HepG2 (cell line): ENCODE results near the gene RGL1. TPM values are rescaled to one million over a fixed set of nuclear protein-coding genes. Genes with fewer than 3 reads are reported as not detected.

Experiments used
- ATAC-seq: fragments of 200-7000 bp; cut with Tn5 transposase; 3 replicates; pipeline ENCODE4 v1.9.1; 2020; ENCODE audit warnings: mild to moderate bottlenecking, moderate library complexity
- BruUV-seq: library from RNA; stranded (reverse); fragments of 400-500 nt; replicated peaks from 2 replicates; lab custom pipeline; 2021; lab: Mats Ljungman, UMichigan
- CTCF ChIA-PET: fragments of 300-600 bp; formaldehyde crosslinking; extraction: SDS; loops from one replicate; lab custom pipeline; 2021; ENCODE audit warnings: low total read pairs, inconsistent platforms, low intra/inter-chr PET ratio; lab: Yijun Ruan, JAX
- POLR2A ChIA-PET: fragments of 350-600 bp; sonication (Branson Sonifier 250); formaldehyde crosslinking; loops from one replicate; lab custom pipeline; 2020; ENCODE audit warnings: antibody characterized with exemption, inconsistent platforms; lab: Yijun Ruan, JAX
- DNase-seq: peaks from one replicate; pipeline ENCODE4 v3.0.0-alpha.2; 2015; ENCODE audit warnings: low spot score
- FAIRE-seq: peaks from 3 replicates; lab custom pipeline; 2011; peaks lifted over from hg19 to GRCh38; lab: Jason Lieb, UNC
- H2AFZ ChIP-seq: one replicate; pipeline ENCODE4 v1.6.1; 2011; ENCODE audit warnings: low read length, inconsistent platforms
- H3K27ac ChIP-seq: fragments of 300-600 bp; 3 replicates; pipeline ENCODE4 v1.8.0; 2011; ENCODE audit warnings: mixed run types, mild to moderate bottlenecking, mixed read lengths, low read length, inconsistent platforms; ENCODE audit not compliant: insufficient read depth; ENCODE audit errors: extremely low read length
- H3K27me3 ChIP-seq, 2 experiments: fragments of 200-600 bp in 1 of 2; 2 replicates in 1 of 2; 3 replicates in 1 of 2; pipeline versions ENCODE4 v1.6.0 to v1.8.0; 2011; ENCODE audit warnings: low read length in 2 of 2, mild to moderate bottlenecking in 2 of 2, moderate library complexity in 2 of 2, inconsistent platforms in 1 of 2; ENCODE audit not compliant: insufficient read depth in 2 of 2, control insufficient read depth in 1 of 2
- H3K36me3 ChIP-seq, 2 experiments: fragments of 200-600 bp in 1 of 2; replicated peaks in 1 of 2; 2 replicates in 1 of 2; 3 replicates in 1 of 2; pipeline versions ENCODE4 v1.5.1 to v1.8.0; 2011; ENCODE audit warnings: low read length in 2 of 2, inconsistent platforms in 1 of 2; ENCODE audit not compliant: insufficient read depth in 2 of 2, control insufficient read depth in 1 of 2
- H3K4me1 ChIP-seq: 2 replicates; pipeline ENCODE4 v1.5.1; 2012; ENCODE audit warnings: low read length, inconsistent platforms; ENCODE audit not compliant: insufficient read depth
- H3K4me2 ChIP-seq: 2 replicates; pipeline ENCODE4 v1.6.0; 2011; ENCODE audit warnings: low read depth, low read length, inconsistent platforms
- H3K4me3 ChIP-seq, 3 experiments: fragments of 200-600 bp in 1 of 3; sonication (generic), shearing (Covaris generic) in 1 of 3; replicated peaks in 1 of 3; 2 replicates each; pipeline ENCODE4 v1.5.1; 2011 to 2016; ENCODE audit warnings: low read length in 3 of 3, inconsistent platforms in 2 of 3, low read depth in 2 of 3, mild to moderate bottlenecking in 2 of 3, control low read depth in 1 of 3, mixed read lengths in 1 of 3; ENCODE audit not compliant: insufficient read depth in 1 of 3
- H3K79me2 ChIP-seq: one replicate; pipeline ENCODE4 v1.6.1; 2011; ENCODE audit warnings: low read length, inconsistent platforms; ENCODE audit not compliant: insufficient read depth
- H3K9ac ChIP-seq: 2 replicates; pipeline ENCODE4 v1.6.0; 2011; ENCODE audit warnings: mild to moderate bottlenecking, low read depth, low read length, inconsistent platforms; ENCODE audit not compliant: insufficient read depth
- H3K9me3 ChIP-seq: 2 replicates; pipeline ENCODE4 v1.5.1; 2012; ENCODE audit warnings: mild to moderate bottlenecking, low read length
- H4K20me1 ChIP-seq: 2 replicates; pipeline ENCODE4 v1.6.0; 2011; ENCODE audit warnings: inconsistent platforms, mild to moderate bottlenecking, low read length, moderate library complexity; ENCODE audit not compliant: insufficient read depth
- ARNT2 ChIP-seq: sonication (generic); formaldehyde crosslinking; IDR thresholded peaks from 2 replicates; pipeline ENCODE4 v1.8.0; 2022; ENCODE audit warnings: mild to moderate bottlenecking, low read depth, missing genetic modification reagents, moderate library complexity
- CBX2 ChIP-seq, 2 experiments: fragments of 200-600 bp in 1 of 2; sonication (generic); formaldehyde crosslinking in 1 of 2; IDR thresholded peaks; 2 replicates each; pipeline versions ENCODE4 v1.7.0 to v1.8.1; 2018 to 2022; ENCODE audit warnings: low read depth in 2 of 2, low read length in 1 of 2, mild to moderate bottlenecking in 1 of 2, missing genetic modification reagents in 1 of 2
- GABPA ChIP-seq, 2 experiments: IDR thresholded peaks; 2 replicates each; pipeline ENCODE4 v1.6.1; 2011 to 2016; ENCODE audit warnings: low read depth in 2 of 2, low read length in 1 of 2, missing biosample characterization in 1 of 2, missing genetic modification characterization in 1 of 2
- HNF4A ChIP-seq: sonication (generic); formaldehyde crosslinking; IDR thresholded peaks from 2 replicates; pipeline ENCODE4 v1.4.0; 2020; ENCODE audit warnings: missing genetic modification reagents
- KDM6A ChIP-seq: IDR thresholded peaks from 2 replicates; pipeline ENCODE4 v1.6.1; 2016; ENCODE audit warnings: low read depth
- KLF15 ChIP-seq: sonication (generic); formaldehyde crosslinking; IDR thresholded peaks from 2 replicates; pipeline ENCODE4 v1.8.1; 2023; ENCODE audit warnings: borderline replicate concordance, mild to moderate bottlenecking, inconsistent platforms, missing genetic modification reagents, mixed read lengths
- NFE2 ChIP-seq: sonication (generic); formaldehyde crosslinking; IDR thresholded peaks from 2 replicates; pipeline ENCODE4 v1.4.0; 2020; ENCODE audit warnings: missing genetic modification reagents
- NR2F6 ChIP-seq, 2 experiments: IDR thresholded peaks; 2 replicates each; pipeline ENCODE4 v1.6.1; 2016; ENCODE audit warnings: antibody characterized with exemption in 1 of 2, mild to moderate bottlenecking in 1 of 2
- RCOR2 ChIP-seq: IDR thresholded peaks from 2 replicates; pipeline ENCODE4 v1.6.1; 2016; ENCODE audit warnings: missing biosample characterization, missing genetic modification reagents
- SMARCE1 ChIP-seq: fragments of 450-650 bp; IDR thresholded peaks from 2 replicates; pipeline ENCODE4 v1.6.1; 2017; ENCODE audit warnings: borderline replicate concordance
- SYNCRIP ChIP-seq: fragments of 200-400 bp; formaldehyde crosslinking; IDR thresholded peaks from 2 replicates; pipeline ENCODE4 v1.6.1; 2018; ENCODE audit warnings: mild to moderate bottlenecking, low read depth, low read length; ENCODE audit not compliant: insufficient read depth
- TFAP4 ChIP-seq: sonication (generic); IDR thresholded peaks from 2 replicates; pipeline ENCODE4 v1.6.1; 2016; ENCODE audit warnings: low read depth, borderline replicate concordance
- TIGD3 ChIP-seq: sonication (generic); formaldehyde crosslinking; IDR thresholded peaks from 2 replicates; pipeline ENCODE4 v1.5.1; 2020; ENCODE audit warnings: mild to moderate bottlenecking, missing genetic modification reagents, borderline replicate concordance
- WIZ ChIP-seq: sonication (generic); formaldehyde crosslinking; IDR thresholded peaks from 2 replicates; pipeline ENCODE4 v1.5.1; 2020; ENCODE audit warnings: mild to moderate bottlenecking, missing genetic modification reagents
- YY1 ChIP-seq: IDR thresholded peaks from 2 replicates; pipeline ENCODE4 v1.6.1; 2011; ENCODE audit warnings: low read length, low read depth, moderate library complexity, mild to moderate bottlenecking; ENCODE audit not compliant: insufficient read depth, insufficient replicate concordance
- ZBTB33 ChIP-seq: sonication (generic); formaldehyde crosslinking; IDR thresholded peaks from 2 replicates; pipeline ENCODE4 v1.4.0; 2020; ENCODE audit warnings: missing genetic modification reagents
- ZNF136 ChIP-seq: sonication (generic); formaldehyde crosslinking; IDR thresholded peaks from 2 replicates; pipeline ENCODE4 v1.8.1; 2022; ENCODE audit warnings: low read depth, mild to moderate bottlenecking, moderate library complexity, missing genetic modification reagents
- ZNF205 ChIP-seq: IDR thresholded peaks from 2 replicates; pipeline ENCODE4 v1.6.1; 2018; ENCODE audit warnings: missing biosample characterization, missing genetic modification reagents
- ZNF780A ChIP-seq: sonication (generic); formaldehyde crosslinking; IDR thresholded peaks from 2 replicates; pipeline ENCODE4 v1.8.0; 2022; ENCODE audit warnings: mild to moderate bottlenecking, missing genetic modification reagents, moderate library complexity
- ZSCAN30 ChIP-seq: sonication (generic); formaldehyde crosslinking; IDR thresholded peaks from 2 replicates; pipeline ENCODE4 v1.5.0; 2020; ENCODE audit warnings: mild to moderate bottlenecking, missing genetic modification reagents
- WGBS: methylation state at CpG from one replicate; pipeline ENCODE4 v1.1.6; 2017; ENCODE audit warnings: low lambda C conversion rate; 5-methylcytosine and 5-hydroxymethylcytosine counted together
- in situ Hi-C: cut with HindIII; loops from 2 replicates; pipeline ENCODE4 v1.10.0; 2017; ENCODE audit warnings: low pct_unique_long_range_greater_than_20kb; ENCODE audit not compliant: extremely low pct_ligation_motif_present
- intact Hi-C: fragments of 100-400 bp; cut with micrococcal nuclease; formaldehyde crosslinking; loops from one replicate; pipeline ENCODE4 v1.10.0; 2022; ENCODE audit not compliant: unreplicated experiment
- polyA plus RNA-seq, 8 experiments: library from polyadenylated mRNA; depleted of rRNA in 3 of 8; stranded (reverse) in 7 of 8; unstranded in 1 of 8; fragments of >200 nt; fragmentation: Illumina TruSeq in 4 of 8; extraction: Trizol in 4 of 8; gene quantifications; 2 replicates each; pipeline versions ENCODE4 v1.2.1 to v1.2.3, GENCODE V29; 2011 to 2016; ENCODE audit warnings: low read depth in 4 of 8, missing spikeins in 1 of 8, mixed read lengths in 1 of 8; ENCODE audit not compliant: insufficient read depth in 1 of 8
- total RNA-seq, 5 experiments: library from RNA; depleted of rRNA; stranded (reverse); fragments of >200 nt; fragmentation: Illumina TruSeq; extraction: Trizol; gene quantifications; 2 replicates each; pipeline ENCODE4 v1.2.3, GENCODE V29; 2016; ENCODE audit warnings: low read depth in 1 of 5

The RGL1 gene
- total and polyA plus RNA-seq, 2 of the 13 experiments (the other 11 are each of a cell fraction or from before 2014, with no cell fraction given) = 3.5 to 4.7 TPM

DNA sequence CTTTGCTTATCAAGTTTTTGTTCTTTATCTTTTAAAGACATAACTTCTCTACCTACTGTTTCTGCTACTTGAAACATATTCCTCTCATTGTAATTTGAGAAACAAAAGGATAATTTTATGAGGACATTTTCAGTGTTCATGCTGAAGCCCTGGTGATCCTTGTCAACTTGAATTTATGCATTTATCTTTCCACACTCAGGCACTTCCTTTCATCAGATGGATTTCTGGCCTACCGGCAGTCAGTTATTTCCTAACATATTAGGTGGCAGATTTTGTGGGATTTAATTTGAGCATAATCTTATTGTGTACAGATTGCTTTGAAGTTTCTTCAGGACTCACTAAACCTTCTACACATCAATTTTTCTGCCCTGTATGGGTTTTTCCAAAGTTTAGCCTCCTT lies 75.0 kb downstream of the RGL1 start:
- Histone ChIP-seq H3K4me3 (no peak overlapping the region), H3K79me2 (no peaks in the 10 kb centered on the region), H3K9ac (no peak overlapping the region), H2AFZ (no peak overlapping the region), H3K9me3 (no peaks in the 10 kb centered on the region), H3K36me3 (peaks cover 1 to 3% of the 10 kb centered on the region in 2 experiments; a peak in 1 of 5 replicates), H3K27me3 (no peaks in the 10 kb centered on the region), H3K4me1 (peaks cover 27% of the 10 kb centered on the region), H4K20me1 (no peaks in the 10 kb centered on the region), H3K27ac (no peak overlapping the region), H3K4me2 (no peak overlapping the region)
- intact Hi-C loops (loop anchor here (5.0 kb wide), 1 partner anchor 68 kb away; no protein-coding TSS in a partner anchor), in situ Hi-C loops (no loop called here)
- ChIA-PET POLR2A (no interaction called here), CTCF (no interaction called here)
- no peak for ATAC-seq
- TF ChIP-seq YY1 (no peak), ZSCAN30 (CRISPR knock-in tag) (no peak), WIZ (CRISPR knock-in tag) (no peak), ZNF205 (CRISPR knock-in tag) (no peak), NR2F6 (IDR thresholded peaks at IDR 0.05) (no peak), NR2F6 (CRISPR knock-in tag; IDR thresholded peaks at IDR 0.05) (no peak), RCOR2 (CRISPR knock-in tag) (no peak), ARNT2 (no peak), KLF15 (CRISPR knock-in tag) (no peak), TFAP4 (no peak), SYNCRIP (no peak), KDM6A (CRISPR knock-in tag) (no peak), GABPA (IDR thresholded peaks at IDR 0.05; ENCODE audit: low read depth, low read length) (no peak), GABPA (CRISPR knock-in tag; IDR thresholded peaks at IDR 0.05; ENCODE audit: low read depth) (no peak), TIGD3 (CRISPR knock-in tag) (no peak), ZBTB33 (no peak), ZNF780A (CRISPR knock-in tag) (no peak), SMARCE1 (no peak), HNF4A (no peak), CBX2 (IDR thresholded peaks at IDR 0.05; ENCODE audit: low read depth, low read length) (no peak), CBX2 (CRISPR knock-in tag; IDR thresholded peaks at IDR 0.05; ENCODE audit: low read depth) (no peak), NFE2 (CRISPR knock-in tag) (no peak), ZNF136 (no peak)
- no TSS peak for BruUV-seq
- 91% methylated on average over 1 of the region's 1 CpG for WGBS
- DNase-seq = no peak
- FAIRE-seq = no peak
